HFF-Myc (cell line): ENCODE measurements around the gene TM2D3.
A peak's percentile ranks its signal among the peaks of the same experiment; 100 is the strongest.

Experiments
- DNase-seq: peaks from one replicate; pipeline ENCODE4 v3.0.0-alpha.2; 2011; ENCODE audit warnings: low read depth; ENCODE audit errors: extremely low read depth
- H3K4me3 ChIP-seq: replicated peaks from 2 replicates; pipeline ENCODE4 v1.5.1; 2011; ENCODE audit warnings: low read depth, mild to moderate bottlenecking, control low read depth, low read length
- CTCF ChIP-seq: IDR thresholded peaks from 2 replicates; pipeline ENCODE4 v1.5.1; 2012; ENCODE audit warnings: mild to moderate bottlenecking, low read depth, low read length, control low read depth; ENCODE audit errors: missing control alignments

The TM2D3 gene

GRCh38 chr15:101641129-101641764, 10.9 kb downstream of the TM2D3 start:
- peak; percentile 64 for DNase-seq
- no peak overlapping the region for H3K4me3 ChIP-seq
- TF ChIP-seq CTCF, result peak; percentile 88

GRCh38 chr15:101639667-101640066, 12.5 kb downstream of the TM2D3 start:
- no peak for DNase-seq
- TF ChIP-seq CTCF, result no peak
- H3K4me3 ChIP-seq, result no peak overlapping the region

- no peak for TF ChIP-seq CTCF
- no peak overlapping the region for H3K4me3 ChIP-seq
- DNase-seq, result no peak
These were observed 14.3 kb downstream of the TM2D3 start for GRCh38 chr15:101637919-101638318.

- H3K4me3 ChIP-seq, result no peak overlapping the region
- DNase-seq, result no peak
- TF ChIP-seq CTCF, result no peak
These were observed 14.7 kb downstream of the TM2D3 start for GRCh38 chr15:101637516-101637915.

GRCh38 chr15:101637038-101637437, 15.1 kb downstream of the TM2D3 start:
- no peak for TF ChIP-seq CTCF
- no peak overlapping the region for H3K4me3 ChIP-seq
- DNase-seq, result no peak

GRCh38 chr15:101635944-101636727, 16.0 kb downstream of the TM2D3 start:
- no peak for DNase-seq
- no peak overlapping the region for H3K4me3 ChIP-seq
- no peak for TF ChIP-seq CTCF
